ENCODE data around the gene SOX18. TPM values are rescaled to one million over a fixed set of nuclear protein-coding genes. Genes with fewer than 3 reads are reported as not detected.

The SOX18 gene
- total and polyA plus RNA-seq, 2 of the 13 experiments (the other 11 are each of a cell fraction or from before 2014, with no cell fraction given), result 1.6 to 1.9 TPM

- TF ChIP-seq, protein P1, sequence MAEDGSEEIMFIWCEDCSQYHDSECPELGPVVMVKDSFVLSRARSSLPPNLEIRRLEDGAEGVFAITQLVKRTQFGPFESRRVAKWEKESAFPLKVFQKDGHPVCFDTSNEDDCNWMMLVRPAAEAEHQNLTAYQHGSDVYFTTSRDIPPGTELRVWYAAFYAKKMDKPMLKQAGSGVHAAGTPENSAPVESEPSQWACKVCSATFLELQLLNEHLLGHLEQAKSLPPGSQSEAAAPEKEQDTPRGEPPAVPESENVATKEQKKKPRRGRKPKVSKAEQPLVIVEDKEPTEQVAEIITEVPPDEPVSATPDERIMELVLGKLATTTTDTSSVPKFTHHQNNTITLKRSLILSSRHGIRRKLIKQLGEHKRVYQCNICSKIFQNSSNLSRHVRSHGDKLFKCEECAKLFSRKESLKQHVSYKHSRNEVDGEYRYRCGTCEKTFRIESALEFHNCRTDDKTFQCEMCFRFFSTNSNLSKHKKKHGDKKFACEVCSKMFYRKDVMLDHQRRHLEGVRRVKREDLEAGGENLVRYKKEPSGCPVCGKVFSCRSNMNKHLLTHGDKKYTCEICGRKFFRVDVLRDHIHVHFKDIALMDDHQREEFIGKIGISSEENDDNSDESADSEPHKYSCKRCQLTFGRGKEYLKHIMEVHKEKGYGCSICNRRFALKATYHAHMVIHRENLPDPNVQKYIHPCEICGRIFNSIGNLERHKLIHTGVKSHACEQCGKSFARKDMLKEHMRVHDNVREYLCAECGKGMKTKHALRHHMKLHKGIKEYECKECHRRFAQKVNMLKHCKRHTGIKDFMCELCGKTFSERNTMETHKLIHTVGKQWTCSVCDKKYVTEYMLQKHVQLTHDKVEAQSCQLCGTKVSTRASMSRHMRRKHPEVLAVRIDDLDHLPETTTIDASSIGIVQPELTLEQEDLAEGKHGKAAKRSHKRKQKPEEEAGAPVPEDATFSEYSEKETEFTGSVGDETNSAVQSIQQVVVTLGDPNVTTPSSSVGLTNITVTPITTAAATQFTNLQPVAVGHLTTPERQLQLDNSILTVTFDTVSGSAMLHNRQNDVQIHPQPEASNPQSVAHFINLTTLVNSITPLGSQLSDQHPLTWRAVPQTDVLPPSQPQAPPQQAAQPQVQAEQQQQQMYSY (CRISPR knock-in tag; IDR thresholded peaks at IDR 0.05), result peak; percentile 88
- TF ChIP-seq ZBTB7A (CRISPR knock-in tag; IDR thresholded peaks at IDR 0.05), result no peak
- TF ChIP-seq ELF1 (CRISPR knock-in tag; IDR thresholded peaks at IDR 0.05), result peak; percentile 57; the same call in 1 of the 2 replicates
- 0 out of 2 replicates have a peak, but pooled peaks have one; percentile 16 for TF ChIP-seq ZNF629 (CRISPR knock-in tag; conservative IDR thresholded peaks at IDR 0.05)
- TF ChIP-seq, protein P2, sequence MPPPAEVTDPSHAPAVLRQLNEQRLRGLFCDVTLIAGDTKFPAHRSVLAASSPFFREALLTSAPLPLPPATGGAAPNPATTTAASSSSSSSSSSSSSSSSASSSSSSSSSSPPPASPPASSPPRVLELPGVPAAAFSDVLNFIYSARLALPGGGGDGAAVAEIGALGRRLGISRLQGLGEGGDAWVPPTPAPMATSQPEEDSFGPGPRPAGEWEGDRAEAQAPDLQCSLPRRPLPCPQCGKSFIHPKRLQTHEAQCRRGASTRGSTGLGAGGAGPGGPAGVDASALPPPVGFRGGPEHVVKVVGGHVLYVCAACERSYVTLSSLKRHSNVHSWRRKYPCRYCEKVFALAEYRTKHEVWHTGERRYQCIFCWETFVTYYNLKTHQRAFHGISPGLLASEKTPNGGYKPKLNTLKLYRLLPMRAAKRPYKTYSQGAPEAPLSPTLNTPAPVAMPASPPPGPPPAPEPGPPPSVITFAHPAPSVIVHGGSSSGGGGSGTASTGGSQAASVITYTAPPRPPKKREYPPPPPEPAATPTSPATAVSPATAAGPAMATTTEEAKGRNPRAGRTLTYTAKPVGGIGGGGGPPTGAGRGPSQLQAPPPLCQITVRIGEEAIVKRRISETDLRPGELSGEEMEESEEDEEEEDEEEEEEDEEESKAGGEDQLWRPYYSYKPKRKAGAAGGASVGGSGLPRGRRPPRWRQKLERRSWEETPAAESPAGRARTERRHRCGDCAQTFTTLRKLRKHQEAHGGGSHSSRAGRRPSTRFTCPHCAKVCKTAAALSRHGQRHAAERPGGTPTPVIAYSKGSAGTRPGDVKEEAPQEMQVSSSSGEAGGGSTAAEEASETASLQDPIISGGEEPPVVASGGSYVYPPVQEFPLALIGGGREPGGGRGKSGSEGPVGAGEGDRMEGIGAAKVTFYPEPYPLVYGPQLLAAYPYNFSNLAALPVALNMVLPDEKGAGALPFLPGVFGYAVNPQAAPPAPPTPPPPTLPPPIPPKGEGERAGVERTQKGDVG (CRISPR knock-in tag; IDR thresholded peaks at IDR 0.05; ENCODE audit: borderline replicate concordance), result peak; percentile 65; the same call in 1 of the 2 replicates
- TF ChIP-seq TEAD3 (CRISPR knock-in tag; optimal IDR thresholded peaks at IDR 0.05; ENCODE audit: borderline replicate concordance), result peak; percentile 80
- peak; percentile 53 for TF ChIP-seq RARA (CRISPR knock-in tag; IDR thresholded peaks at IDR 0.05)
- TF ChIP-seq TMF1 (CRISPR knock-in tag; IDR thresholded peaks at IDR 0.05; ENCODE audit: low read depth), result peak; percentile 87
- TF ChIP-seq FOXA3 (CRISPR knock-in tag; IDR thresholded peaks at IDR 0.05), result peak; percentile 37; the same call in 1 of the 2 replicates
- peak; percentile 67; the same call in 1 of the 2 replicates for TF ChIP-seq SKIL (CRISPR knock-in tag; IDR thresholded peaks at IDR 0.05; ENCODE audit: borderline replicate concordance)
- TF ChIP-seq NFE2L1 (CRISPR knock-in tag; IDR thresholded peaks at IDR 0.05; ENCODE audit: borderline replicate concordance), result peak; percentile 48; the same call in 1 of the 2 replicates
- TF ChIP-seq HOXA9 (CRISPR knock-in tag; IDR thresholded peaks at IDR 0.05; ENCODE audit: borderline replicate concordance), result peak; percentile 90
- TF ChIP-seq ZNF274 (CRISPR knock-in tag; IDR thresholded peaks at IDR 0.05), result 0 out of 2 replicates have a peak, but pooled peaks have one; percentile 55
- peak; percentile 40; the same call in 1 of the 2 replicates for TF ChIP-seq HOXA7 (CRISPR knock-in tag; IDR thresholded peaks at IDR 0.05)
- TF ChIP-seq HES4 (CRISPR knock-in tag; IDR thresholded peaks at IDR 0.05; ENCODE audit: borderline replicate concordance), result peak; percentile 92
- peak; percentile 39; the same call in 1 of the 2 replicates for TF ChIP-seq TBX3 (IDR thresholded peaks at IDR 0.05; ENCODE audit: borderline replicate concordance)
- no peak for TF ChIP-seq LCORL (IDR thresholded peaks at IDR 0.05)
- peak; percentile 13; the same call in 1 of the 2 replicates for TF ChIP-seq LCORL (CRISPR knock-in tag; IDR thresholded peaks at IDR 0.05)
- no peak for TF ChIP-seq EZH2 (conservative IDR thresholded peaks at IDR 0.05; ENCODE audit: low read depth, low read length)
These were observed 3.8 kb upstream of the SOX18 start (continued) for GRCh38 chr20:64052987-64053840.

Data from HepG2 (cell line).